ENCODE measurements around the gene NAV3.

Gene NAV3

DNA sequence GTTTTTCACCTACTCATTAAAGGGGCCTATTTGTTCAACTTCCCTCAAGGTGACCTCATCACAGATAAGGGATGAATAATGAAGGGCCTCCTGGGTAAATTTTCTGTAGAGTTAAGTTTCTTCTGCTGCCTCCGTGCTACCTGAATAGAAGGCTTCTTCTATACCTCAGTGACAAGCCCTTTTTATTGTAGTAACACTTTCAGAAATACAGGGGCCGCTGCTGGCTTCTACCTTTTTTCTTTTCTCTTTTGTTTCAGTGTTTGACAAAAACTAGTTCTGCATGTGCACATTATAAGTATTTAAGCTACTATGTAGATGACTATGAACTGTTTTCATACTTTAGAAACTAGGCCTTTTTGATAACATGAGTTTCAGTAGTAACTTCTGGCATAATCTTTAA is 207.0 kb downstream of the NAV3 start:
- Histone ChIP-seq H3K79me2 (ENCODE audit: insufficient read depth, low read length) (no peaks in the 10 kb centered on the region), H3K4me3 (ENCODE audit: low read length, poor library complexity, severe bottlenecking) (no peak overlapping the region), H3K9me3 (ENCODE audit: insufficient read depth, low read depth, low read length) (no peaks in the 10 kb centered on the region), H3K27me3 (ENCODE audit: insufficient read depth, low read length, poor library complexity, severe bottlenecking) (no peaks in the 10 kb centered on the region), H3K4me1 (ENCODE audit: insufficient read depth, low read length, poor library complexity, severe bottlenecking) (no peaks in the 10 kb centered on the region), H4K20me1 (ENCODE audit: insufficient read depth, low read length, poor library complexity, severe bottlenecking) (no peaks in the 10 kb centered on the region), H3K4me2 (ENCODE audit: low read depth, low read length, poor library complexity, severe bottlenecking) (no peak overlapping the region), H3K9ac (ENCODE audit: low read depth, low read length, poor library complexity, severe bottlenecking) (no peak overlapping the region), H3K9me2 (replicated peaks; ENCODE audit: low read depth, low read length) (no peaks in the 10 kb centered on the region), H3K36me3 (ENCODE audit: insufficient read depth, low read length) (no peaks in the 10 kb centered on the region), H2AFZ (ENCODE audit: low read length) (no peak overlapping the region), H3F3A (ENCODE audit: low read depth) (no peaks in the 10 kb centered on the region)
- TF ChIP-seq EZH2phosphoT487 (IDR thresholded peaks at IDR 0.05; ENCODE audit: borderline replicate concordance): no peak
- TF ChIP-seq, protein P1, sequence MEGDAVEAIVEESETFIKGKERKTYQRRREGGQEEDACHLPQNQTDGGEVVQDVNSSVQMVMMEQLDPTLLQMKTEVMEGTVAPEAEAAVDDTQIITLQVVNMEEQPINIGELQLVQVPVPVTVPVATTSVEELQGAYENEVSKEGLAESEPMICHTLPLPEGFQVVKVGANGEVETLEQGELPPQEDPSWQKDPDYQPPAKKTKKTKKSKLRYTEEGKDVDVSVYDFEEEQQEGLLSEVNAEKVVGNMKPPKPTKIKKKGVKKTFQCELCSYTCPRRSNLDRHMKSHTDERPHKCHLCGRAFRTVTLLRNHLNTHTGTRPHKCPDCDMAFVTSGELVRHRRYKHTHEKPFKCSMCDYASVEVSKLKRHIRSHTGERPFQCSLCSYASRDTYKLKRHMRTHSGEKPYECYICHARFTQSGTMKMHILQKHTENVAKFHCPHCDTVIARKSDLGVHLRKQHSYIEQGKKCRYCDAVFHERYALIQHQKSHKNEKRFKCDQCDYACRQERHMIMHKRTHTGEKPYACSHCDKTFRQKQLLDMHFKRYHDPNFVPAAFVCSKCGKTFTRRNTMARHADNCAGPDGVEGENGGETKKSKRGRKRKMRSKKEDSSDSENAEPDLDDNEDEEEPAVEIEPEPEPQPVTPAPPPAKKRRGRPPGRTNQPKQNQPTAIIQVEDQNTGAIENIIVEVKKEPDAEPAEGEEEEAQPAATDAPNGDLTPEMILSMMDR (conservative IDR thresholded peaks at IDR 0.05; ENCODE audit: low read length): peak; percentile 29; the same call in 1 of the 2 replicates

DNA sequence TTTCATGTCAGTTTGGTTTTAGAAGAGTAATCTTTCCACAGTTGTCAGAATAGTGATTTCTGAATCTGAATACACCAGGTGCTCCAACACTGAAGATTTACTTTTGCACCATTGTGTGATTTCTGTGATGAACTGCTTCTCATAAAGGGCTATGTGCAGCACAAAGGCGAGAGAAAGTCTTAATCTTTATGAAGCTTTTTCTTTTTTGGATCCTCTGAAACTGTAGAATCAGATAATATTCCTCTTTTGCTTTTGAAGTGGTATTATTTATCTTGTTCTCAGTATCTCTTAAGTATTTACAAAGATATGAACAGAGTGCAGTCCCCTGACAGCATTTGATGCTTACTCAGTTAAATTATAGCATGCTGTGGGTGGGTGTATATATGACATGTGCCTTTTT is 207.8 kb downstream of the NAV3 start:
- H3K4me2 ChIP-seq (ENCODE audit: low read depth, low read length, poor library complexity, severe bottlenecking): no peak overlapping the region
- H3K9ac ChIP-seq (ENCODE audit: low read depth, low read length, poor library complexity, severe bottlenecking): no peak overlapping the region
- no peaks in the 10 kb centered on the region for H3K9me2 ChIP-seq (replicated peaks; ENCODE audit: low read depth, low read length)
- no peaks in the 10 kb centered on the region for H3K79me2 ChIP-seq (ENCODE audit: insufficient read depth, low read length)
- H4K20me1 ChIP-seq (ENCODE audit: insufficient read depth, low read length, poor library complexity, severe bottlenecking): no peaks in the 10 kb centered on the region
- no peaks in the 10 kb centered on the region for H3K9me3 ChIP-seq (ENCODE audit: insufficient read depth, low read depth, low read length)
- no peaks in the 10 kb centered on the region for H3F3A ChIP-seq (ENCODE audit: low read depth)
- H3K4me1 ChIP-seq (ENCODE audit: insufficient read depth, low read length, poor library complexity, severe bottlenecking): no peaks in the 10 kb centered on the region
- TF ChIP-seq, protein P1 (conservative IDR thresholded peaks at IDR 0.05; ENCODE audit: low read length): no peak
- no peak for TF ChIP-seq EZH2phosphoT487 (IDR thresholded peaks at IDR 0.05; ENCODE audit: borderline replicate concordance)
- no peak overlapping the region for H2AFZ ChIP-seq (ENCODE audit: low read length)
- H3K27me3 ChIP-seq (ENCODE audit: insufficient read depth, low read length, poor library complexity, severe bottlenecking): no peaks in the 10 kb centered on the region
- no peaks in the 10 kb centered on the region for H3K36me3 ChIP-seq (ENCODE audit: insufficient read depth, low read length)
- no peak overlapping the region for H3K4me3 ChIP-seq (ENCODE audit: low read length, poor library complexity, severe bottlenecking)

DNA sequence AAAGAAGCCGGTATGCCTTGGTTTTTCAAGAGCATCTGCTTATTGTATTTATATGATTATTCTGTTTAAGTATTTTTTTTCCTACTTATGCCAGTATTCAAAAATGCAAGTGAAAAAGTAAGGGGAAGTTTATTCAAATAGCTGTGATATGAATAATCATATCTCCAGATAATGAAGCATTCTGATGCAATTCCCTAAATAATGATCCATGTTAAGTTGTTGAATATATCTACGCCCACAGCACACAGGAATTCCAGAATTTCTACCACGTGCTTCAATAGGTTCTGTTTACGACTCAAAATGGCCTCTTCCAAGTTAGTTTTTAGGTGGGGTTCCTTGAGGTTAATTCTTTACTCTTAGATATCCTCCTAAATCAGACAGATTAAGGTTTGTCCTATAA is 208.3 kb downstream of the NAV3 start:
- Histone ChIP-seq H3K9me3 (ENCODE audit: insufficient read depth, low read depth, low read length) (no peaks in the 10 kb centered on the region), H3K27me3 (ENCODE audit: insufficient read depth, low read length, poor library complexity, severe bottlenecking) (no peaks in the 10 kb centered on the region), H3K4me3 (ENCODE audit: low read length, poor library complexity, severe bottlenecking) (no peak overlapping the region), H3K9ac (ENCODE audit: low read depth, low read length, poor library complexity, severe bottlenecking) (no peak overlapping the region), H2AFZ (ENCODE audit: low read length) (no peak overlapping the region), H3K4me1 (ENCODE audit: insufficient read depth, low read length, poor library complexity, severe bottlenecking) (no peaks in the 10 kb centered on the region), H3K4me2 (ENCODE audit: low read depth, low read length, poor library complexity, severe bottlenecking) (no peak overlapping the region), H3K36me3 (ENCODE audit: insufficient read depth, low read length) (no peaks in the 10 kb centered on the region), H3K79me2 (ENCODE audit: insufficient read depth, low read length) (no peaks in the 10 kb centered on the region), H3F3A (ENCODE audit: low read depth) (no peaks in the 10 kb centered on the region), H3K9me2 (replicated peaks; ENCODE audit: low read depth, low read length) (no peaks in the 10 kb centered on the region), H4K20me1 (ENCODE audit: insufficient read depth, low read length, poor library complexity, severe bottlenecking) (no peaks in the 10 kb centered on the region)
- TF ChIP-seq, protein P1 (conservative IDR thresholded peaks at IDR 0.05; ENCODE audit: low read length): no peak
- no peak for TF ChIP-seq EZH2phosphoT487 (IDR thresholded peaks at IDR 0.05; ENCODE audit: borderline replicate concordance)
